ENCODE results near the gene CEBPZ. TPM values are rescaled to one million over a fixed set of nuclear protein-coding genes. Genes with fewer than 3 reads are reported as not detected.
"Not testable (repeated sequence)": the region's sequence is repeated elsewhere in the genome, so short reads cannot be mapped to it uniquely, and the experiment has no call there.

Gene CEBPZ
- total RNA-seq, 1 donor, result 64.3 TPM

DNA sequence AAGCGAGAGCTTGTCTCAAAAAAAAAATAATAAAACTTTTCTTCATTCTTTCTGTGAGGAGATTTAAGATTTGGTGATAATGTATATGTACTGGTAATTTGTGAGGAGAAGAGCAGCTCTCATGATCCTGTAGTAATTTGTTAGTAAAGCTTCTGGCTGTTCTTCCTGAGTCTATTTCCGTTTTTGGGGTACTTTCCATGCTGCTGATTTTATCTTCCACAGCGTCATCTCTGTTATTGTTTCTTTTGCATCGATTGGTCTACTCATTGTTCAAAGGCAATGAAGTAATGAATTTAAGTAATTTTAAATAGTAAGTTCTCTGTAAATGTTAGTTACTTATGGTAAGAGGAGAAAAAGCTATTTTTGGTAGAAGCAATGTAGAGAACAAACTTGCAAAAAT, 12.0 kb upstream of the CEBPZ start:
- no peak for DNase-seq (ENCODE audit: low read depth)
- H3K4me3 ChIP-seq (ENCODE audit: low read depth, low read length), result no peak overlapping the region
- TF ChIP-seq, protein P1, sequence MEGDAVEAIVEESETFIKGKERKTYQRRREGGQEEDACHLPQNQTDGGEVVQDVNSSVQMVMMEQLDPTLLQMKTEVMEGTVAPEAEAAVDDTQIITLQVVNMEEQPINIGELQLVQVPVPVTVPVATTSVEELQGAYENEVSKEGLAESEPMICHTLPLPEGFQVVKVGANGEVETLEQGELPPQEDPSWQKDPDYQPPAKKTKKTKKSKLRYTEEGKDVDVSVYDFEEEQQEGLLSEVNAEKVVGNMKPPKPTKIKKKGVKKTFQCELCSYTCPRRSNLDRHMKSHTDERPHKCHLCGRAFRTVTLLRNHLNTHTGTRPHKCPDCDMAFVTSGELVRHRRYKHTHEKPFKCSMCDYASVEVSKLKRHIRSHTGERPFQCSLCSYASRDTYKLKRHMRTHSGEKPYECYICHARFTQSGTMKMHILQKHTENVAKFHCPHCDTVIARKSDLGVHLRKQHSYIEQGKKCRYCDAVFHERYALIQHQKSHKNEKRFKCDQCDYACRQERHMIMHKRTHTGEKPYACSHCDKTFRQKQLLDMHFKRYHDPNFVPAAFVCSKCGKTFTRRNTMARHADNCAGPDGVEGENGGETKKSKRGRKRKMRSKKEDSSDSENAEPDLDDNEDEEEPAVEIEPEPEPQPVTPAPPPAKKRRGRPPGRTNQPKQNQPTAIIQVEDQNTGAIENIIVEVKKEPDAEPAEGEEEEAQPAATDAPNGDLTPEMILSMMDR (IDR thresholded peaks at IDR 0.05; ENCODE audit: insufficient read depth, low read length), result no peak

GRCh38 chr2:37232131-37232933, 936 bp upstream of the CEBPZ start:
- H3K4me3 ChIP-seq (ENCODE audit: low read depth, low read length), result peak overlapping the region; percentile 98
- peak; percentile 40 for DNase-seq (ENCODE audit: low read depth)
- TF ChIP-seq, protein P1 (IDR thresholded peaks at IDR 0.05; ENCODE audit: insufficient read depth, low read length), result no peak

- TF ChIP-seq, protein P1 (IDR thresholded peaks at IDR 0.05; ENCODE audit: insufficient read depth, low read length), result no peak
- peak overlapping the region; percentile 98 for H3K4me3 ChIP-seq (ENCODE audit: low read depth, low read length)
- DNase-seq (ENCODE audit: low read depth), result peak; percentile 6
Measured at GRCh38 chr2:37230581-37230980, 815 bp downstream of the CEBPZ start.

GRCh38 chr2:37228788-37229187, 2.6 kb downstream of the CEBPZ start:
- TF ChIP-seq, protein P1 (IDR thresholded peaks at IDR 0.05; ENCODE audit: insufficient read depth, low read length), result no peak
- no peak for DNase-seq (ENCODE audit: low read depth)
- H3K4me3 ChIP-seq (ENCODE audit: low read depth, low read length), result no peak overlapping the region

- no peak for DNase-seq (ENCODE audit: low read depth)
- TF ChIP-seq, protein P1 (IDR thresholded peaks at IDR 0.05; ENCODE audit: insufficient read depth, low read length), result no peak
- no peak overlapping the region for H3K4me3 ChIP-seq (ENCODE audit: low read depth, low read length)
Measured at GRCh38 chr2:37226863-37227262, 4.5 kb downstream of the CEBPZ start.

- not testable (repeated sequence) for DNase-seq (ENCODE audit: low read depth)
Measured at GRCh38 chr2:37225129-37225528, 6.3 kb downstream of the CEBPZ start.

DNA sequence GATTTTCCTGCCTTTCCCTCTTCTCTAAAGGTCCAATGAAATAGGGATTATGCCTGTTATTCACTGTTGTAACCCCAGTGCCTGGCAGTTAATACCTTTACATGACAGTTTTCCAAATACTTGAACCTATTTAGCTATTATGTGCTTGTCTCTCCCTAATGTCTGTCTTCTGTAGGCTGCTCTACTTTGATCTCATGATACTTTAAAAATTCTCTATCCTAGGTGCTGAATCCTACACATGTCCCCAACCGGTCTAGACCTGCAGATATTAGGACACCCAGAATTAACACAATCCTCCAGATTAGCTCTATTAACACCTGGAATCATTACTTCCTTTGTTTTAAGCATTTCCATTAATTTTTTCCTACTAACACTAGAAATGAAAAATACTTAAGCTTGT, 7.3 kb downstream of the CEBPZ start:
- H3K4me3 ChIP-seq (ENCODE audit: low read depth, low read length), result no peak overlapping the region
- DNase-seq (ENCODE audit: low read depth), result no peak
- TF ChIP-seq, protein P1 (IDR thresholded peaks at IDR 0.05; ENCODE audit: insufficient read depth, low read length), result no peak

More at GRCh38 chr2:37225129-37225528, 6.3 kb downstream of the CEBPZ start:
- H3K4me3 ChIP-seq (ENCODE audit: low read depth, low read length), result not testable (repeated sequence)
